Chondrocyte (in vitro differentiated cells): ENCODE data around the gene C1QB. TPM values are rescaled to one million over a fixed set of nuclear protein-coding genes. Genes with fewer than 3 reads are reported as not detected.

Experiments
- DNase-seq: peaks from one replicate; pipeline ENCODE4 v3.0.0; 2021; ENCODE audit warnings: mixed read lengths, low spot score
- H3K27ac Mint-ChIP-seq: one replicate; pipeline ENCODE4 v1.8.0; 2021; ENCODE audit warnings: mild to moderate bottlenecking, moderate library complexity, mixed read lengths; ENCODE audit not compliant: unreplicated experiment
- H3K27me3 Mint-ChIP-seq: 2 replicates; pipeline ENCODE4 v1.8.0; 2021; ENCODE audit warnings: low read depth, mixed read lengths
- H3K36me3 Mint-ChIP-seq: 2 replicates; pipeline ENCODE4 v1.8.0; 2021; ENCODE audit warnings: low read depth, mixed read lengths
- H3K4me1 Mint-ChIP-seq: 2 replicates; pipeline ENCODE4 v1.8.0; 2021; ENCODE audit warnings: low read depth, mild to moderate bottlenecking, mixed read lengths
- H3K4me3 Mint-ChIP-seq: one replicate; pipeline ENCODE4 v1.8.0; 2021; ENCODE audit warnings: mild to moderate bottlenecking, moderate library complexity, mixed read lengths; ENCODE audit not compliant: unreplicated experiment
- H3K9me3 Mint-ChIP-seq: 2 replicates; pipeline ENCODE4 v1.8.0; 2021; ENCODE audit warnings: low read depth, mixed read lengths
- CTCF ChIP-seq: fragments of 200-600 bp; sonication (generic); IDR thresholded peaks from 2 replicates; pipeline ENCODE4 v1.5.0; 2021; ENCODE audit warnings: antibody characterized with exemption, mild to moderate bottlenecking, moderate library complexity
- total RNA-seq: library from RNA; stranded (reverse); gene quantifications from 3 replicates; pipeline ENCODE4 v1.2.1, GENCODE V29; 2021

Gene C1QB
- total RNA-seq, 1 donor from 2014 or later = not detected

DNA sequence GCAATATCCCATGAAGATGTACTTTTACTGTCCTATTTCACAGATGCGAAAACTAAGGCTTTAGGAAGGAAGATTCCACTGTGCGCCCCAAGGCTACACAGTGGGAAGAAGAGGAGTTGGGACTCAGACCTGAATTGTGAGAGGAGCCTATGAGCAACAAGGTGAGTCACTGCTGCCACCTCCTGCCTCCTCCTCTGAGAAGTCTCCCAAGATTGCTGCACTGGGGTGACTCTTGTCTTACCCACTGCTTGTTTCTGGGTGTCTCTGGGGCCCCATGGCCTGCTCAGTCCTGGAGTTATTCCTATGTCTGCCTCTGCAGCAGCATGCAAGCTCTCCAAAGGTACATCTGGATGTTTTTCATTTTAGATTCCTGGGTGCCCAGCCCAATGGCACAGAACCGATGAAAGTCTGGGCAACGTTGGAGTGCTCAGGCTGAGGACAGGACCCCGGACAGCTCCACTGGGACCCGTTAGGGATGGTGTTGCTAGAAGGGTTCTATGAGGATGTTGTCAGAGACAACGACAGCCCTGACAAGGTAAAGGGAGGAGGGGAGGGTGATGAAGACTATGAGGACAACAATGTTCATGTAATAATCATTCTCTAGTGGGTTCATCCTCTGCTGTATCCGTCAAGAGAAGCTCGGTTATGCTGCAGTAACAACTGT, 27.6 kb upstream of the C1QB start:
- no peaks in the 10 kb centered on the region for H3K4me1 Mint-ChIP-seq
- H3K27me3 Mint-ChIP-seq = peaks cover 60% of the 10 kb centered on the region
- TF ChIP-seq CTCF = no peak

DNA sequence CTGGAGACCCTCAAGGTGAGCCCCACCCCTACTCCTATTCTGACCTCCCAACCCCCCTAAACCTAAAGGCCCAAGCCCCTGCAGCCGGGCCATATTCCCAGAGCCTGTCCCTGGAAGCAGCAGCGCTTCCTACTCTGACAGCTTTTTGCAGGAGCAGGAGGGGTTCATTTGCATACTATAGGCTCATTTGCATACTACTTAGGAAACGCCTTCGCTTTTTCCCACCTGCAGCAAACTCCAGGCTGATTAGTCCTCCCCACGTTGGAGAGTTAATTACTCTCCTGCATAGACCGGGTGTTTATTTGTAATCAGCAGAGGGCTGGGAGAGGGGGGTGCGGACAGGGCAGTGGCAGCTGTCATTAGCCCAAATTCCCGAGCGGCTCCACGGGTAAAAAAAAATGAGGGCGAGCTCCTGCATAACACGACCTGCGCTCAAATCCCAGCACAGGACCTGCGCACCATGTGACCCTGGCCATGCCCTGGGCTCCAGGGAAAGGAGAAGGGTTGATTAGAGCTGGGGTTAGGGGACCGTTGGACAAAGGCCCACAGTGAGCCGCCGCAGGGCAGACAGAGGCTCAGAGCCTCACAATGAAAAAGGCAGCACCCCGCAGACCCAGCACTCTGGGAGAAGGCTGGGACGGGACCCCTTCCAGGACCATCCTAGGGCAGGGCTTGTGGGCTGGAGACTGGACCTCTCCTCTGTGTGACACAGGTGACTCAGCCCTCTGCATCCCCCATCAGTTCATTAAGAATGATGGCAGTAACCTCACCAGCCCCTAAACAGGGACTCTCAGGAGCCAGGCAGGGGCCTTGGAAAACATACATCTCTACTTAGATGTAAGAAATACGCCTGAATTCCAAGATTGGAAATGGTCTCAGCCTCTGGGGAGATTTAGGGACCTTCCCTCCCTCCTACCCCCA, 26.5 kb upstream of the C1QB start:
- no peak for DNase-seq
- Mint-ChIP-seq H3K27ac (no peak overlapping the region), H3K27me3 (peaks cover 62% of the 10 kb centered on the region), H3K4me1 (no peaks in the 10 kb centered on the region), H3K9me3 (no peaks in the 10 kb centered on the region), H3K36me3 (no peaks in the 10 kb centered on the region), H3K4me3 (no peak overlapping the region)
- TF ChIP-seq CTCF = no peak

More for the DNA sequence above, 27.6 kb upstream of the C1QB start:
- H3K27ac Mint-ChIP-seq = no peak overlapping the region
- H3K9me3 Mint-ChIP-seq = no peaks in the 10 kb centered on the region
- no peak for DNase-seq
- no peaks in the 10 kb centered on the region for H3K36me3 Mint-ChIP-seq
- no peak overlapping the region for H3K4me3 Mint-ChIP-seq

- H3K4me3 Mint-ChIP-seq = no peak overlapping the region
- H3K9me3 Mint-ChIP-seq = no peaks in the 10 kb centered on the region
- H3K27me3 Mint-ChIP-seq = peaks cover 66% of the 10 kb centered on the region
- no peak overlapping the region for H3K27ac Mint-ChIP-seq
- no peak for DNase-seq
- H3K36me3 Mint-ChIP-seq = no peaks in the 10 kb centered on the region
- TF ChIP-seq CTCF = no peak
- no peaks in the 10 kb centered on the region for H3K4me1 Mint-ChIP-seq
Observed at GRCh38 chr1:22627331-22627730, 25.7 kb upstream of the C1QB start.

DNA sequence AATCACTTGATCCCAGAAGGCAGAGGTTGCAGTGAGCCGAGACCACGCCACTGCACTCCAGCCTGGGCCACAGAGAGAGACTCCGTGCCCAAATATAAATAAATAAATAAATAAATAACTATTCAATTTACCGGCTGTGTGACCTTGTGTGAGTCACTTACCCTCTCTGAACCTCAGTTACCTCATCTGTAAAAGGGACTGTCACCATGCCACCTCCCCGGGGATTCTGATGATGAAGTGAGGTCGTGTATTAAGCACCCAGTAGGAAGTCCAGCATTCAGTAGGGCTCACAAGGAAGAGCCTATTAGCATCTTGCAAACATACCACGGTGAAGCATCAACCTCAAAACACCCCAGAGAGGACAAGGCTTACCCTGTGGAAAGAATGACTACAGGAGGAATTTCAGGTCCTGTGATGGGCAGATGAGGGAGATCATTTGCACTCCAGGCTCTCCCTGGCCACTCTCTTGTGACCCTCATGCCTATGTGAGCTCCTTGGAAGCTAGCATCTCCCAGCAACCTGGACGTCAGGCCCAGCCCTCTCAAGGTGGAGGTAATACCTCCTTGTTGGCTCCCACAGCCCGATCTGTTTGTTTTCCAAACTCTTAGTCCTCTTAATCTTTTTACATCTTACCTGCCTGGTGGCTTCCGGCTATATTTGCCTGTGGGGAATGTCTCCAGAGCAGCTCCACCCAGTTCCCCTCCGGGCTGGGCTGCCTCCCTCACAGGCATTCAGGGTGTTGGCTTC, 24.2 kb upstream of the C1QB start:
- H3K9me3 Mint-ChIP-seq = no peaks in the 10 kb centered on the region
- TF ChIP-seq CTCF = no peak
- no peak overlapping the region for H3K4me3 Mint-ChIP-seq
- H3K4me1 Mint-ChIP-seq = no peaks in the 10 kb centered on the region
- no peak for DNase-seq
- H3K27me3 Mint-ChIP-seq = peaks cover 74% of the 10 kb centered on the region
- peaks cover 2% of the 10 kb centered on the region for H3K36me3 Mint-ChIP-seq
- H3K27ac Mint-ChIP-seq = no peak overlapping the region

GRCh38 chr1:22629886-22630285, 23.1 kb upstream of the C1QB start:
- H3K9me3 Mint-ChIP-seq = no peaks in the 10 kb centered on the region
- H3K4me3 Mint-ChIP-seq = no peak overlapping the region
- no peak overlapping the region for H3K27ac Mint-ChIP-seq
- H3K4me1 Mint-ChIP-seq = no peaks in the 10 kb centered on the region
- no peak for TF ChIP-seq CTCF
- H3K36me3 Mint-ChIP-seq = peaks cover 2% of the 10 kb centered on the region
- DNase-seq = no peak
- peaks cover 67% of the 10 kb centered on the region for H3K27me3 Mint-ChIP-seq
